22Rv1 (cell line): Measurements from ENCODE around the gene SYNCRIP.
"Not testable (repeated sequence)": the region's sequence is repeated elsewhere in the genome, so short reads cannot be mapped to it uniquely, and the experiment has no call there.

ENCODE experiments used
- H3K27ac ChIP-seq: fragments of 450-650 bp; 2 replicates; pipeline ENCODE4 v1.5.1; 2017
- CTCF ChIP-seq: fragments of 450-650 bp; IDR thresholded peaks from 2 replicates; pipeline ENCODE4 v1.5.1; 2017; ENCODE audit warnings: mild to moderate bottlenecking
- ZFX ChIP-seq: fragments of 450-650 bp; IDR thresholded peaks from 2 replicates; pipeline ENCODE4 v1.6.1; 2017; ENCODE audit warnings: antibody characterized with exemption, borderline replicate concordance

SYNCRIP gene

GRCh38 chr6:85565736-85566135 lies 77.0 kb downstream of the SYNCRIP start:
- no peak overlapping the region for H3K27ac ChIP-seq
- TF ChIP-seq CTCF (no peak), ZFX (no peak)

DNA sequence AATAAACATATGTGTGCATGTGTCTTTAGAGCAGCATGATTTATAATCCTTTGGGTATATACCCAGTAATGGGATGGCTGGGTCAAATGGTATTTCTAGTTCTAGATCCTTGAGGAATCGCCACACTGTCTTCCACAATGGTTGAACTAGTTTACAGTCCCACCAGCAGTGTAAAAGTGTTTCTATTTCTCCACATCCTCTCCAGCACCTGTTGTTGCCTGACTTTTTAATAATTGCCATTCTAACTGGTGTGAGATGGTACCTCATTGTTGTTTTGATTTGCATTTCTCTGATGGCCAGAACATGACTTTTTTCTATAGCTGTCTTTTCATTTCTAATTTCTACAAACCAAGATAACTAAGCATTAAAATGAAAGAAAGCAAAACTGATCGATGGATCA lies 78.5 kb downstream of the SYNCRIP start:
- H3K27ac ChIP-seq: not testable (repeated sequence)
